ENCODE results near the gene CYP19A1. TPM values are rescaled to one million over a fixed set of nuclear protein-coding genes. Genes with fewer than 3 reads are reported as not detected.

The CYP19A1 gene
- total RNA-seq, 1 experiment from 2014 or later, result 0.94 TPM

GRCh38 chr15:51299187-51300015 is 39.0 kb downstream of the CYP19A1 start:
- H3K79me2 ChIP-seq (ENCODE audit: low read depth), result no peaks in the 10 kb centered on the region
- H3K4me1 ChIP-seq (replicated peaks; ENCODE audit: insufficient read depth), result no peaks in the 10 kb centered on the region
- H2AFZ ChIP-seq, result no peak overlapping the region
- no peaks in the 10 kb centered on the region for H3K27me3 ChIP-seq (ENCODE audit: insufficient read depth, low read depth)
- no TSS peak for BruUV-seq (replicated peaks)
- ChIA-PET POLR2A (ENCODE audit: unreplicated experiment) (no interaction called here), CTCF (interaction anchor here (0.6 kb wide), 1 partner anchor 136 kb away, joined by 3 read pairs; no protein-coding TSS in a partner anchor)
- no peak for TF ChIP-seq CTCF (conservative IDR thresholded peaks at IDR 0.05)
- TF ChIP-seq EZH2 (IDR thresholded peaks at IDR 0.05; ENCODE audit: low read depth), result no peak
- no peak overlapping the region for H3K27ac ChIP-seq
- H3K9me2 ChIP-seq (ENCODE audit: insufficient read depth), result no peaks in the 10 kb centered on the region
- H4K20me1 ChIP-seq (ENCODE audit: insufficient read depth), result no peaks in the 10 kb centered on the region
- H3K4me2 ChIP-seq, result no peak overlapping the region
- H3F3A ChIP-seq (ENCODE audit: insufficient read depth, low read depth), result no peaks in the 10 kb centered on the region
- intact Hi-C loops (cut with micrococcal nuclease; ENCODE audit: unreplicated experiment), result no loop called here
- H3K36me3 ChIP-seq (ENCODE audit: low read depth), result no peaks in the 10 kb centered on the region
- no peaks in the 10 kb centered on the region for H3K9me3 ChIP-seq (ENCODE audit: insufficient read depth, low read depth)
- H3K4me3 ChIP-seq, result no peak overlapping the region
- DNase-seq, result no peak

GRCh38 chr15:51298620-51299019 is 39.8 kb downstream of the CYP19A1 start:
- intact Hi-C loops (cut with micrococcal nuclease; ENCODE audit: unreplicated experiment), result no loop called here
- Histone ChIP-seq H3K4me1 (replicated peaks; ENCODE audit: insufficient read depth) (no peaks in the 10 kb centered on the region), H3K79me2 (ENCODE audit: low read depth) (no peaks in the 10 kb centered on the region), H3K4me2 (no peak overlapping the region), H3K27me3 (ENCODE audit: insufficient read depth, low read depth) (no peaks in the 10 kb centered on the region), H3K4me3 (no peak overlapping the region), H3K27ac (no peak overlapping the region), H2AFZ (no peak overlapping the region), H4K20me1 (ENCODE audit: insufficient read depth) (no peaks in the 10 kb centered on the region), H3F3A (ENCODE audit: insufficient read depth, low read depth) (no peaks in the 10 kb centered on the region), H3K9me3 (ENCODE audit: insufficient read depth, low read depth) (no peaks in the 10 kb centered on the region), H3K9me2 (ENCODE audit: insufficient read depth) (no peaks in the 10 kb centered on the region), H3K36me3 (ENCODE audit: low read depth) (no peaks in the 10 kb centered on the region)
- no TSS peak for BruUV-seq (replicated peaks)
- no peak for DNase-seq
- TF ChIP-seq EZH2 (IDR thresholded peaks at IDR 0.05; ENCODE audit: low read depth), result no peak
- no peak for TF ChIP-seq CTCF (conservative IDR thresholded peaks at IDR 0.05)
- CTCF ChIA-PET, result no interaction called here
- POLR2A ChIA-PET (ENCODE audit: unreplicated experiment), result no interaction called here

DNA sequence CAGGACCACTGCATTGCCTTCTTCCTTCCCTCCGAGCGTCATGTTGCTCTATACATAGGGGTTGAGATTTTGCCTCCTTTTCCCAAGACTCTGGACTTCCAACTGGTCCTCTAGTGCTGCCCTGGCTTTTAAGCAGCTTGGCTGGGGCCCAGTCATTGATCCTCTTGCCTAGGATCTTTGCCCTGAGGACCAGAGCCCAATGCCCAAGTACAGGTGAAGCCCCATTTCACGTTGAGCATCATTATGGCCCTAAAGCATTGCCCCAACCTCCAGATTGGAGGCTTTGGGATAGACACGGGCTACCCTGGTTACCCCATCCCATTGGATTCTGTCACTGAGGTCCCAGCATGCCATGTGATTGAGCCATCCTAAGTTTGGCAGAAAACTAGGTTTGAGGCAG is 47.7 kb downstream of the CYP19A1 start:
- TF ChIP-seq EZH2 (IDR thresholded peaks at IDR 0.05; ENCODE audit: low read depth) (no peak), CTCF (conservative IDR thresholded peaks at IDR 0.05) (no peak)
- Histone ChIP-seq H3K79me2 (ENCODE audit: low read depth) (no peaks in the 10 kb centered on the region), H3K9me3 (ENCODE audit: insufficient read depth, low read depth) (no peaks in the 10 kb centered on the region), H3K4me2 (no peak overlapping the region), H3K4me3 (no peak overlapping the region), H3K4me1 (replicated peaks; ENCODE audit: insufficient read depth) (no peaks in the 10 kb centered on the region), H2AFZ (no peak overlapping the region), H4K20me1 (ENCODE audit: insufficient read depth) (no peaks in the 10 kb centered on the region), H3F3A (ENCODE audit: insufficient read depth, low read depth) (no peaks in the 10 kb centered on the region), H3K27ac (no peak overlapping the region), H3K27me3 (ENCODE audit: insufficient read depth, low read depth) (peaks cover 4% of the 10 kb centered on the region), H3K36me3 (ENCODE audit: low read depth) (no peaks in the 10 kb centered on the region), H3K9me2 (ENCODE audit: insufficient read depth) (no peaks in the 10 kb centered on the region)
- ChIA-PET CTCF (no interaction called here), POLR2A (ENCODE audit: unreplicated experiment) (no interaction called here)
- BruUV-seq (replicated peaks), result no TSS peak
- intact Hi-C loops (cut with micrococcal nuclease; ENCODE audit: unreplicated experiment), result no loop called here
- DNase-seq, result no peak

Measured in PC-9 (cell line).